GM12864 (cell line): ENCODE results near the gene PKN3.
"Not testable (repeated sequence)": the region's sequence is repeated elsewhere in the genome, so short reads cannot be mapped to it uniquely, and the experiment has no call there.

ENCODE experiments used
- DNase-seq: peaks from one replicate; pipeline ENCODE4 v3.0.0-alpha.2; 2011; ENCODE audit warnings: low read depth
- H3K4me3 ChIP-seq: 2 replicates; pipeline ENCODE4 v1.5.1; 2011; ENCODE audit warnings: mild to moderate bottlenecking, low read depth, low read length, control low read depth
- CTCF ChIP-seq: IDR thresholded peaks from 2 replicates; pipeline ENCODE4 v1.5.1; 2011; ENCODE audit warnings: low read depth, mild to moderate bottlenecking, moderate library complexity, low read length, control low read depth, inconsistent platforms; ENCODE audit errors: missing control alignments

The PKN3 gene

GRCh38 chr9:128702445-128702948, at the start of gene PKN3:
TSS of gene PKN3 (plus strand) at chr9:128702503. CDS start at chr9:128702916, 413 bp downstream.
- peak within 1 kb of the TSS; percentile 66 for H3K4me3 ChIP-seq
- no peak for DNase-seq
- peak; percentile 83 for TF ChIP-seq CTCF

- no peak for TF ChIP-seq CTCF
- no peak overlapping the region for H3K4me3 ChIP-seq
- DNase-seq: no peak
These were observed 48.4 kb upstream of the PKN3 start for GRCh38 chr9:128653908-128654307.

- TF ChIP-seq CTCF: no peak
- H3K4me3 ChIP-seq: no peak overlapping the region
- no peak for DNase-seq
These were observed 47.8 kb upstream of the PKN3 start for GRCh38 chr9:128654481-128654880.

GRCh38 chr9:128656416-128657343, 45.6 kb upstream of the PKN3 start, which contains the start of gene DYNC2I2:
TSS of gene DYNC2I2 (minus strand) at chr9:128656847. CDS start at chr9:128656726, 121 bp downstream.
- peak within 1 kb of the TSS; percentile 97 for H3K4me3 ChIP-seq
- no peak for TF ChIP-seq CTCF
- DNase-seq: peak; percentile 66

- no peak overlapping the region for H3K4me3 ChIP-seq
- no peak for DNase-seq
- no peak for TF ChIP-seq CTCF
These were observed 45.0 kb upstream of the PKN3 start for GRCh38 chr9:128657344-128657704.

GRCh38 chr9:128657796-128658195, 44.5 kb upstream of the PKN3 start:
- TF ChIP-seq CTCF: no peak
- no peak for DNase-seq
- no peak overlapping the region for H3K4me3 ChIP-seq

- DNase-seq: not testable (repeated sequence)
These were observed 35.8 kb upstream of the PKN3 start for GRCh38 chr9:128666481-128666941.

More at GRCh38 chr9:128666481-128666941, 35.8 kb upstream of the PKN3 start:
- H3K4me3 ChIP-seq: not testable (repeated sequence)
